HUES48 (cell line): ENCODE measurements around the gene KIF21B.

Experiments
- H3K27ac ChIP-seq: one replicate; pipeline ENCODE4 v1.7.0; 2013; ENCODE audit warnings: low read depth, low read length, inconsistent platforms
- H3K27me3 ChIP-seq: 2 replicates; pipeline ENCODE4 v1.6.1; 2013; ENCODE audit warnings: mild to moderate bottlenecking, low read length; ENCODE audit not compliant: control insufficient read depth, insufficient read depth
- H3K36me3 ChIP-seq: 2 replicates; pipeline ENCODE4 v1.6.1; 2013; ENCODE audit warnings: low read length; ENCODE audit not compliant: control insufficient read depth, insufficient read depth
- H3K4me1 ChIP-seq: 2 replicates; pipeline ENCODE4 v1.6.1; 2013; ENCODE audit warnings: mild to moderate bottlenecking, low read length; ENCODE audit not compliant: control insufficient read depth, insufficient read depth
- H3K4me3 ChIP-seq: 2 replicates; pipeline ENCODE4 v1.5.1; 2013; ENCODE audit warnings: mild to moderate bottlenecking, low read depth, low read length
- H3K9ac ChIP-seq: 2 replicates; pipeline ENCODE4 v1.6.1; 2013; ENCODE audit warnings: mild to moderate bottlenecking, low read depth, low read length, moderate library complexity
- H3K9me3 ChIP-seq: 2 replicates; pipeline ENCODE4 v1.6.1; 2013; ENCODE audit warnings: low read length; ENCODE audit not compliant: control insufficient read depth, insufficient read depth

KIF21B gene

GRCh38 chr1:200979574-200980451, 43.7 kb downstream of the KIF21B start:
- H3K27me3 ChIP-seq, result no peaks in the 10 kb centered on the region
- H3K27ac ChIP-seq, result no peak overlapping the region
- no peak overlapping the region for H3K4me3 ChIP-seq
- 0 out of 2 replicates have a peak, but pooled peaks cover 5% of the 10 kb centered on the region for H3K9me3 ChIP-seq
- H3K4me1 ChIP-seq, result no peaks in the 10 kb centered on the region
- peaks cover 24% of the 10 kb centered on the region for H3K36me3 ChIP-seq
- no peak overlapping the region for H3K9ac ChIP-seq

GRCh38 chr1:200977071-200977754, 46.3 kb downstream of the KIF21B start:
- H3K27ac ChIP-seq, result no peak overlapping the region
- H3K27me3 ChIP-seq, result no peaks in the 10 kb centered on the region
- H3K36me3 ChIP-seq, result peaks cover 20% of the 10 kb centered on the region
- no peak overlapping the region for H3K9ac ChIP-seq
- H3K4me3 ChIP-seq, result no peak overlapping the region
- no peaks in the 10 kb centered on the region for H3K4me1 ChIP-seq
- H3K9me3 ChIP-seq, result 0 out of 2 replicates have a peak, but pooled peaks cover 5% of the 10 kb centered on the region

DNA sequence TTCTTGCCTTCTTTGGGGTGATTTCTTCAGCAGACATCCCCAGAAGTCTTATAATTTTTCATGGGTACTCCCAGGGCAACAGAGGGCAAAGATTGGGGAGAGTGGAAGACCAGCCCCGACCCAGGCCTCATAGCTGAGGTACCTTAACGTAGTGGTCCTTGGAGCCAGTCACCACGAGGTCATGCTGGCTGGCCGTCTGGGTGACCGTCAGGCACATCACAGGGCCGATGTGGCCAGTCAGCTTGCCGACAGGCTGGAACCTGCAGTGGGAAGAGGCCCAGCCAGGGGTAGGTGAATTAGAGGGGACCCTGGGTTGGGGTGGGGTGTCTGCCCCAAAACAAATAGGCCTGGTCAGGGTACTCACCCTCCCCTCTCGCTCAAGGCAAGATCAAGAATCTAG, 46.9 kb downstream of the KIF21B start:
- no peak overlapping the region for H3K27ac ChIP-seq
- no peak overlapping the region for H3K4me3 ChIP-seq
- H3K36me3 ChIP-seq, result peaks cover 20% of the 10 kb centered on the region
- H3K9me3 ChIP-seq, result 0 out of 2 replicates have a peak, but pooled peaks cover 5% of the 10 kb centered on the region
- H3K27me3 ChIP-seq, result no peaks in the 10 kb centered on the region
- no peak overlapping the region for H3K9ac ChIP-seq
- no peaks in the 10 kb centered on the region for H3K4me1 ChIP-seq

DNA sequence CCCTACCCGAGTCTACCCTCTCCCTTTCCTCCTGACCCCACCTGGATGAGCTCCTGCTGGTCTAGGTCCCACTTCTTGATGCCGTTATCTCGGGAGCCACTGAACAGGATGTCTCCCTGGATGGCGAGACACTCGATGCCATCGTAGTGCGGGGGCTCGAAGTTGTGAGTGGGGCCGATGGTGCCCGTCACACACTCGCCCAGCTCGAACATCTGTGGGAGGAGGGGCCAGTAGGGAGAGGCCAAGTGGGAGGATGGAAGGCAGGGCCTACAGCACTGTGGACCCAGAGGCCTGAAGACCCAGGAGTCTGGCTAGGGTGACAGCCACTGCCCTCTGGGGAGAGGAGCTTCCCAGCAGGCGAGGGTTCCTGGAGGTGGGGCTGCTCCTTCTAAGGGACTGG, 48.1 kb downstream of the KIF21B start:
- H3K4me3 ChIP-seq, result no peak overlapping the region
- H3K27me3 ChIP-seq, result no peaks in the 10 kb centered on the region

GRCh38 chr1:200974711-200975110, 48.8 kb downstream of the KIF21B start:
- Histone ChIP-seq H3K9ac (no peak overlapping the region), H3K36me3 (peaks cover 20% of the 10 kb centered on the region), H3K4me3 (no peak overlapping the region), H3K4me1 (no peaks in the 10 kb centered on the region), H3K27me3 (no peaks in the 10 kb centered on the region), H3K27ac (no peak overlapping the region), H3K9me3 (0 out of 2 replicates have a peak, but pooled peaks cover under 1% of the 10 kb centered on the region)

More for the DNA sequence above, 48.1 kb downstream of the KIF21B start:
- peaks cover 20% of the 10 kb centered on the region for H3K36me3 ChIP-seq
- H3K4me1 ChIP-seq, result no peaks in the 10 kb centered on the region
- H3K9ac ChIP-seq, result no peak overlapping the region
- H3K9me3 ChIP-seq, result 0 out of 2 replicates have a peak, but pooled peaks cover 5% of the 10 kb centered on the region
- no peak overlapping the region for H3K27ac ChIP-seq

GRCh38 chr1:200973937-200974657, 49.4 kb downstream of the KIF21B start:
- peaks cover 16% of the 10 kb centered on the region for H3K36me3 ChIP-seq
- H3K27me3 ChIP-seq, result no peaks in the 10 kb centered on the region
- no peak overlapping the region for H3K4me3 ChIP-seq
- no peaks in the 10 kb centered on the region for H3K4me1 ChIP-seq
- H3K9ac ChIP-seq, result no peak overlapping the region
- H3K27ac ChIP-seq, result no peak overlapping the region
- H3K9me3 ChIP-seq, result no peaks in the 10 kb centered on the region

DNA sequence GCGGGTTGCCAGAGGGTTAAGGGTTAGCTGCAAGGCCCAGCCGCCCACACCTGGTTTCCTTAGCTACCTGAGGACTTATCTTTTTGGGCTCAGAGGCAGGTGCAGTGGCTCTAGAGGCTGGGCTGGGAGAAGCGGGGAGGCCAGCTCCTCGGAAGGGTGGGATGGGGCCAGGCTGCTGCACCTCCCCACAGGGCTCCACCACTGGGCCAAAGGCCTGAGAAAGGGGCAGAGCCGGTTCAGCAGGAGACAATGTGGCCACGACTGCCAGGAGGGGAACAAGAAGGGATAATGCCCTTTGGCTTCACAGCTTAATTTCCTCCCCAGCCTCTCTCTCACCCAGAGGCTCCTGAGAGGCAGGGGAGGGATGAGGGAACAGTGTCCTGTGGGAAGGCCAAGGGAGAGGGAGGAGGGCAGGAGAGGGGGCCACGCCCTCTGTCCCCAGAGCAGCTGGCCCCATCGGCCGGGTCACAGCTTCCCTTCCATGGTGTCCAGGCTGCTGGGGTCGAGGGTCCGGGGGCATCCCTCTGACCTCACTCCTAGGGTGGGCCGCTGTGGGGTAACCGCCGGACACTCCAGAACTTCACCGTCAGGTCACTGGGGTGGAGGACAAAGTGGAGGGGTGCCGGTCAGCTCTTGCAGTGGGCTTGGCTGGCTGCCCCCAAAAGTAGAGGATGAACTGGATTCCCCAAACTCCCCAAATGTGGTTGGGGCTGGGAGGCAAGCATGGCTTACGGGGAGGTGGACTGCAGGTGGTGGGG, 50.4 kb downstream of the KIF21B start:
- H3K27me3 ChIP-seq, result no peaks in the 10 kb centered on the region
- no peaks in the 10 kb centered on the region for H3K4me1 ChIP-seq
- H3K27ac ChIP-seq, result no peak overlapping the region
- H3K9me3 ChIP-seq, result no peaks in the 10 kb centered on the region
- H3K36me3 ChIP-seq, result peaks cover 10% of the 10 kb centered on the region
- H3K9ac ChIP-seq, result no peak overlapping the region
- H3K4me3 ChIP-seq, result no peak overlapping the region

DNA sequence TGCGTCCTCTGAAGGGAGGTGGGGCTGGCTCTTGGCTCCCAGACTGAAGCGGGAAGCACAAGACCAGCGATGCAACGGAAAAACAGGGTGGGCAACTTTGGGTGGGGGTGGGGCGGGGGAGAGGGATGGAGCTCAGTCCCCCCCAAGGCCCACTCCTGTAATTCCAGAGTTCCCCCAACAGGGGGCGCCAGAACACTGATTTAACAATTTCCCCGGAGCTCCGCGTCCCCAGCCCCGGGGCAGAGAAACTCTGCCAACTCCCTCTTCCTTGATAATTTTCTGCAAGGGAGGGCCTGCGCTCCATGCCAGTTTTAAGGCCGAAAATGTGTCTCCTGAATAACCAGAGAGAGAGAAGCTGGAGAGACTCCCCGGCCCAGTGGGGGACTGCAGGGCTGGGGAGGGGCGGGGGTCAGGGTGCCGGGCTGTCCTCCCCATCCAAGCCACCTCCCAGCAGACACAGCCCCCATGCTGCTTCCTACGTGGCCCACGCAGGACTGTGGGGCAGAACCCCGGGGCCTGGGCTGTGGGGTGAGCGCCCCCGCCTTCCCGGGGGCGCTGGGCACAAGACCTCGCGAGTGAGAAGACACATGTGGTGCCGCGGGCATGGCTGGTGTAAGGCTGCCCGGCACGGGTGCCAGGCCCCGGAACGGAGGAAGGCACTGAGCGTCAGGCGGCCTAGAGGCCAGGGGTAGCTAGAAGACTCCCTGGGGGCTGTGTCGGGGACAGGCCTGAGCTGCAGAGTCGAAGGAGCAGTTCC, 51.4 kb downstream of the KIF21B start:
- Histone ChIP-seq H3K9ac (no peak overlapping the region), H3K36me3 (peaks cover 6% of the 10 kb centered on the region), H3K4me1 (no peaks in the 10 kb centered on the region), H3K9me3 (no peaks in the 10 kb centered on the region), H3K4me3 (no peak overlapping the region), H3K27ac (no peak overlapping the region), H3K27me3 (no peaks in the 10 kb centered on the region)

DNA sequence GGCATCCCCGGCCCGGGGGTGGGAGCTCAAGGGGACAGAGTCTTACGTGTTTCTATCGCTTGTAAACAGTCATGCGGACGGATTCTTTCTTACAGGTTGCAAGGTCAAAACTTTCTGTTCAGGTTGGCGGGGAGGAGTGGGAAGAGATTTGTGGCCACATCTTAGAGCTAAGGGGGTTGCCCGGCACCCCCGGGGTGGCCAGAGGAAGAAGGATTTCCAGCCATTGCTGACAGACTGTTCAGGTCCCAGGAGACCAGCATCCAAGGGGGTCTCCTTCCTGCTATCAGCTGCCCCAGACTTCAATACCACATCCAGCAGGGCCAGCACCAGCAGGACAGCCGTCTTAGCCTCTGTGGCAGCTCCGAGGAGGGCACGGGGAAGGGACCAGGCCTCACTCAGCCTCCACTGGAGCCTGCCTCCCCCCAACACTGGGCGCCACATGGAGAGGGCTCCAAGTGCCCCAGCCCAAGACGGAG, 52.0 kb downstream of the KIF21B start:
- Histone ChIP-seq H3K9me3 (no peaks in the 10 kb centered on the region), H3K4me3 (no peak overlapping the region), H3K27me3 (no peaks in the 10 kb centered on the region), H3K4me1 (no peaks in the 10 kb centered on the region), H3K36me3 (peaks cover 2% of the 10 kb centered on the region), H3K27ac (no peak overlapping the region), H3K9ac (no peak overlapping the region)
